Lower lobe of right lung (tissue), 2 donors: ENCODE data around the gene TIMM44. TPM values are rescaled to one million over a fixed set of nuclear protein-coding genes. Genes with fewer than 3 reads are reported as not detected.

ENCODE experiments used
- ATAC-seq, 2 donors: fragments of 200-7000 bp; cut with Tn5 transposase; one replicate each; pipeline ENCODE4 v1.9.1; 2020 to 2022; ENCODE audit warnings: mild to moderate bottlenecking in 2 of 2, moderate library complexity in 2 of 2
- DNase-seq: peaks from one replicate; pipeline ENCODE4 v3.0.0-alpha.2; 2020
- H3K27ac ChIP-seq: fragments of 200-600 bp; one replicate; pipeline ENCODE4 v1.8.0; 2022
- H3K27me3 ChIP-seq: fragments of 200-600 bp; one replicate; pipeline ENCODE4 v1.8.0; 2022; ENCODE audit warnings: low read depth
- H3K36me3 ChIP-seq: fragments of 200-600 bp; one replicate; pipeline ENCODE4 v1.8.0; 2022; ENCODE audit warnings: mild to moderate bottlenecking
- H3K4me1 ChIP-seq: fragments of 200-600 bp; one replicate; pipeline ENCODE4 v1.8.0; 2022
- H3K4me3 ChIP-seq: fragments of 200-600 bp; one replicate; pipeline ENCODE4 v1.8.0; 2022; ENCODE audit warnings: mild to moderate bottlenecking
- H3K9me3 ChIP-seq: fragments of 200-600 bp; one replicate; pipeline ENCODE4 v1.8.0; 2022
- CTCF ChIP-seq: fragments of 200-600 bp; IDR thresholded peaks from one replicate; pipeline ENCODE4 v1.8.0; 2022; ENCODE audit warnings: antibody characterized with exemption, mild to moderate bottlenecking
- intact Hi-C: fragments of 100-400 bp; cut with DNase I; formaldehyde crosslinking; loops from one replicate; pipeline ENCODE4 v1.11.0; 2022
- total RNA-seq: library from RNA; stranded (reverse); fragmentation: NEBNext Ultra II Directional; extraction: Animal tissue kit (Norgen Biotek cat#: 25700); gene quantifications from one replicate; pipeline ENCODE4 v1.2.1, GENCODE V29; 2021
- donor health status: DM: no; HTN: yes; CAD: no; lungs with severe emphysema.

The TIMM44 gene
- total RNA-seq, 1 donor from 2014 or later: 45.2 TPM

GRCh38 chr19:7976461-7976860 is 33.0 kb upstream of the TIMM44 start:
- no peaks in the 10 kb centered on the region for H3K4me1 ChIP-seq
- H3K9me3 ChIP-seq: no peaks in the 10 kb centered on the region
- DNase-seq: peak; percentile 7
- intact Hi-C loops: no loop called here
- no peak overlapping the region for H3K27ac ChIP-seq
- TF ChIP-seq CTCF: no peak
- ATAC-seq: no peak
- H3K36me3 ChIP-seq: peaks cover 87% of the 10 kb centered on the region
- H3K27me3 ChIP-seq: no peaks in the 10 kb centered on the region
- H3K4me3 ChIP-seq: no peak overlapping the region

GRCh38 chr19:7975037-7975436 is 31.6 kb upstream of the TIMM44 start:
- no peaks in the 10 kb centered on the region for H3K4me1 ChIP-seq
- ATAC-seq (no peak), DNase-seq (peak; percentile 41)
- intact Hi-C loops: no loop called here
- no peak for TF ChIP-seq CTCF
- H3K27ac ChIP-seq: no peak overlapping the region
- H3K4me3 ChIP-seq: no peak overlapping the region
- no peaks in the 10 kb centered on the region for H3K27me3 ChIP-seq
- H3K9me3 ChIP-seq: no peaks in the 10 kb centered on the region
- H3K36me3 ChIP-seq: peaks cover 85% of the 10 kb centered on the region

- DNase-seq (peak; percentile 25), ATAC-seq (no peak)
- H3K27me3 ChIP-seq: no peaks in the 10 kb centered on the region
- no peak overlapping the region for H3K27ac ChIP-seq
- intact Hi-C loops: no loop called here
- H3K9me3 ChIP-seq: no peaks in the 10 kb centered on the region
- H3K36me3 ChIP-seq: peaks cover 85% of the 10 kb centered on the region
- no peaks in the 10 kb centered on the region for H3K4me1 ChIP-seq
- H3K4me3 ChIP-seq: no peak overlapping the region
- TF ChIP-seq CTCF: no peak
Observed at GRCh38 chr19:7973883-7974282, 30.4 kb upstream of the TIMM44 start.

- no peak for TF ChIP-seq CTCF
- no peak overlapping the region for H3K27ac ChIP-seq
- H3K27me3 ChIP-seq: no peaks in the 10 kb centered on the region
- H3K4me3 ChIP-seq: no peak overlapping the region
- DNase-seq: peak; percentile 32
- no peaks in the 10 kb centered on the region for H3K9me3 ChIP-seq
- intact Hi-C loops: no loop called here
- no peaks in the 10 kb centered on the region for H3K4me1 ChIP-seq
- no peak for ATAC-seq
- H3K36me3 ChIP-seq: peaks cover 80% of the 10 kb centered on the region
Observed at GRCh38 chr19:7971553-7972520, 28.4 kb upstream of the TIMM44 start.

GRCh38 chr19:7970716-7971448 is 27.4 kb upstream of the TIMM44 start:
- intact Hi-C loops: no loop called here
- peak; percentile 64 for TF ChIP-seq CTCF
- Histone ChIP-seq H3K27me3 (no peaks in the 10 kb centered on the region), H3K9me3 (no peaks in the 10 kb centered on the region), H3K4me3 (no peak overlapping the region), H3K36me3 (peaks cover 84% of the 10 kb centered on the region), H3K4me1 (no peaks in the 10 kb centered on the region), H3K27ac (no peak overlapping the region)
- DNase-seq (peak; percentile 35), ATAC-seq (peak; percentile 53 to 58)
